Aorta (tissue), 5 donors: ENCODE results near the gene RASGRF2. TPM values are rescaled to one million over a fixed set of nuclear protein-coding genes. Genes with fewer than 3 reads are reported as not detected.

Experiments
- ATAC-seq: fragments of 200-7000 bp; cut with Tn5 transposase; one replicate; pipeline ENCODE4 v1.9.1; 2022; ENCODE audit warnings: moderate library complexity; ENCODE audit not compliant: low FRiP score
- DNase-seq, 2 donors: peaks; one replicate each; pipeline ENCODE4 v3.0.0-alpha.2; 2020
- H3K27ac ChIP-seq, 2 donors: one replicate each; pipeline ENCODE4 v1.5.1; 2013; ENCODE audit warnings: low read length in 2 of 2, mild to moderate bottlenecking in 2 of 2, moderate library complexity in 2 of 2, control low read depth in 1 of 2, inconsistent platforms in 1 of 2, low read depth in 1 of 2
- H3K27me3 ChIP-seq, 2 donors: one replicate each; pipeline ENCODE4 v1.6.1; 2013; ENCODE audit warnings: control low read depth in 1 of 2, low read length in 1 of 2, mild to moderate bottlenecking in 1 of 2, moderate library complexity in 1 of 2; ENCODE audit not compliant: insufficient read depth in 2 of 2, control insufficient read depth in 1 of 2
- H3K36me3 ChIP-seq, 2 donors: one replicate each; pipeline ENCODE4 v1.6.1; 2013; ENCODE audit warnings: control low read depth in 1 of 2, low read length in 1 of 2, mild to moderate bottlenecking in 1 of 2; ENCODE audit not compliant: insufficient read depth in 2 of 2, control insufficient read depth in 1 of 2
- H3K4me1 ChIP-seq, 2 donors: one replicate each; pipeline ENCODE4 v1.6.1; 2013; ENCODE audit warnings: low read length in 2 of 2, control low read depth in 1 of 2, mild to moderate bottlenecking in 1 of 2, moderate library complexity in 1 of 2; ENCODE audit not compliant: insufficient read depth in 2 of 2, control insufficient read depth in 1 of 2
- H3K4me3 ChIP-seq, 2 donors: one replicate each; pipeline ENCODE4 v1.5.1; 2013; ENCODE audit warnings: low read length in 2 of 2, control low read depth in 1 of 2, mild to moderate bottlenecking in 1 of 2
- H3K9me3 ChIP-seq: one replicate; pipeline ENCODE4 v1.6.1; 2013; ENCODE audit warnings: mild to moderate bottlenecking, low read length; ENCODE audit not compliant: control insufficient read depth
- WGBS, 2 donors: extraction: QIAGEN DNeasy Blood & Tissue Kit; methylation state at CpG; one replicate each; pipeline ENCODE4 v1.1.7; 2013; 5-methylcytosine and 5-hydroxymethylcytosine counted together
- intact Hi-C, 2 donors: fragments of 100-400 bp; cut with DNase I; formaldehyde crosslinking; loops; one replicate each; pipeline versions ENCODE4 v1.14.2 to v1.15.0; 2022
- polyA plus RNA-seq, 2 donors: library from polyadenylated mRNA; stranded (reverse); fragments of 200-250 nt; gene quantifications; one replicate each; pipeline ENCODE4 v1.2.3, GENCODE V29; 2013
- total RNA-seq, 2 donors: library from RNA; stranded (reverse); fragmentation: NEBNext Ultra II Directional; extraction: Animal tissue kit (Norgen Biotek cat#: 25700); gene quantifications; one replicate each; pipeline ENCODE4 v1.2.1, GENCODE V29; 2021
- donor health status: healthy with polysubstance abuse.
- donor health status: Bipolar disorder and iron deficiency.
- donor health status: DM: no; HTN: no; CAD: no.
- donor health status: DM: no; HTN: no; CAD: no.
- donor health status: DM: yes; HTN: yes; CAD: no.

The RASGRF2 gene
- total and polyA plus RNA-seq, 4 donors, result 2.3 to 17.4 (median 5.7) TPM

DNA sequence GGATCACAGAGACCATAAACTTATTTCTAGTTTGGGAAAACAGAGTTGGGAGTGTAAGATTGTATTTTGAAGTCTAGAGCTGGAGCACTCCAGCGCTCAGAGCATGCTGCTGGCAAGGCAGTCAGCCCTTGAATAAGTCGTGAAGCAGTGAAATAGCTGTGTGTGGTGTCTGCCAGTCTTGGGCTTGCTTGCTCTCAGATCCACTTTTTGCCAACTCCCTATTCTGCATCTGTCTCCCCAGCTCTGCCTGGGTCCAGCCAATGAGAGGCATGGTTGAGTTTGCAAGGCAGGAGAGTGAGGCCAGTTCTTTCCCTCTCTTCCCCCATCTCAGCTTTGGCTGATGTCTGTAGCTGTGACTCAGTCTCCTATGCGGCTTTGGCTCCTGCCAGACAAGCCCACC lies 23.3 kb upstream of the RASGRF2 start:
- Histone ChIP-seq H3K36me3 (no peaks in the 10 kb centered on the region), H3K9me3 (no peaks in the 10 kb centered on the region), H3K4me3 (no peak overlapping the region), H3K27me3 (no peaks in the 10 kb centered on the region), H3K27ac (no peak overlapping the region), H3K4me1 (no peaks in the 10 kb centered on the region)
- intact Hi-C loops, result no loop called here
- ATAC-seq (no peak), DNase-seq (no peak)
- WGBS, 2 donors, result 79 to 87% methylated on average over 3 of the region's 3 CpGs

DNA sequence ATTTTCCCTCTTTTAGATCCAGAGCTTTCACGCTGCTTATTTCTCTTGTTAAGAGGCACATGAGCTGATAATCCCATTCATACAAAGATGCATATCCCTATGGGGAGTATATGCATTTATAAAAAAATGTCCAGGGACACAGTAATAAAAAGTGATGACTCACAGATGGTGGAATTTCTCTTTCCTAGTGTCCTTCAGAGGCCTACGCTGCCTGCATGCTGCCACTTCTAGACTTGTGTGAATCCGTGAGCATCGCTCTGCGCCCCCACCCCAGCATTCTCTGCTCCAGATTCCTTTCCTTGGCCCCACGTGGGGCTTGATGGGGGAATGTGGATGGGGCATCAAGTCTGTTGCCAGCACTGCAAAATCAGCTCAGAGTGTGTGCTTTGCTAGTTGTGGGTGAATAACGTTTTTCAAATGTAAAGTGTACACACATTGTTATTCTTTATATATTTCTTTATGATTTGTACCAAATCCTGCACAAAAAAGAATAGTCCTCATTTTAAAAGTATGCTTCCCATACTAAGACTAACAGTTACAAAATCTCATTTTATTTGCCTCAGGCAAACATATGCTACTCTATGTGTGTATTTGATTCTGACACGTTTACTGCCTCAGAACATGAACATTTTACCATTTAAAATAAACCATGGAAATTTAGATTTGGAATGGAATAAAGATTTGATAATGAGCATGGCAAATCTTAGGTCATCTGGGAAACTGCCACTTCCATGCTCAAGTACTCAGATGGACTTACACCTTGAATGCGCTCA lies 22.4 kb upstream of the RASGRF2 start:
- ATAC-seq (no peak), DNase-seq (no peak)
- Histone ChIP-seq H3K9me3 (no peaks in the 10 kb centered on the region), H3K36me3 (no peaks in the 10 kb centered on the region), H3K4me1 (no peaks in the 10 kb centered on the region), H3K4me3 (no peak overlapping the region), H3K27me3 (no peaks in the 10 kb centered on the region), H3K27ac (no peak overlapping the region)
- intact Hi-C loops, result no loop called here
- WGBS, 2 donors, result 74 to 78% methylated on average over 9 of the region's 9 CpGs

GRCh38 chr5:80941496-80941895 lies 18.7 kb upstream of the RASGRF2 start:
- Histone ChIP-seq H3K36me3 (no peaks in the 10 kb centered on the region), H3K27ac (no peak overlapping the region), H3K27me3 (no peaks in the 10 kb centered on the region), H3K4me1 (no peaks in the 10 kb centered on the region), H3K4me3 (no peak overlapping the region), H3K9me3 (no peaks in the 10 kb centered on the region)
- intact Hi-C loops, result no loop called here
- ATAC-seq (no peak), DNase-seq (no peak)
- 88 to 91% methylated on average over 1 of the region's 1 CpG for WGBS, 2 donors

DNA sequence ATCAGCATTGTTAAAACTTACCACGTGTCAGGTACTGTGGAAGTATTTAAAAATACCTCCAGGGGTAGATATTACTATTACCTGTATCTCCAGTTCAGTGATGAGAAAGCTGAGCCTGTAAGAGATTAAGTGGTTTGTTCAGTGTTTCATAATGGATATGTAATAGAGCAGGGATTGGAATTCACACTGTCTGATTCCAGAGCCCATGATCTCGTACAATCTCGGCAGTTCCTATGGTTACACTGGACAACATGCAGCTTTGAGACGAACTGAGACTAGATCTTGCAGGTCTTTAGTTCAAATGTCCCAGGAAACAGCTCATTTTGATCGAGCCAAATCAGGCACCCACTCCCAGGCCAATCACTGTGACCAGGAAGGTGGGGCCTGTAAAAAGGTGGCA lies 8.8 kb upstream of the RASGRF2 start:
- H3K27me3 ChIP-seq, result no peaks in the 10 kb centered on the region
- H3K36me3 ChIP-seq, result no peaks in the 10 kb centered on the region
- H3K4me3 ChIP-seq, result no peak overlapping the region
- H3K4me1 ChIP-seq, result no peaks in the 10 kb centered on the region
- DNase-seq, result no peak
- H3K9me3 ChIP-seq, result no peaks in the 10 kb centered on the region
- WGBS, 2 donors, result 70 to 73% methylated on average over 5 of the region's 5 CpGs
- no peak for ATAC-seq
- H3K27ac ChIP-seq, result no peak overlapping the region
- intact Hi-C loops, result no loop called here

GRCh38 chr5:80953587-80953986 lies 6.6 kb upstream of the RASGRF2 start:
- DNase-seq (no peak), ATAC-seq (no peak)
- Histone ChIP-seq H3K27me3 (no peaks in the 10 kb centered on the region), H3K4me1 (no peaks in the 10 kb centered on the region), H3K4me3 (no peak overlapping the region), H3K9me3 (no peaks in the 10 kb centered on the region), H3K36me3 (no peaks in the 10 kb centered on the region), H3K27ac (no peak overlapping the region)
- 82 to 97% methylated on average over 5 of the region's 5 CpGs for WGBS, 2 donors
- intact Hi-C loops, result no loop called here

DNA sequence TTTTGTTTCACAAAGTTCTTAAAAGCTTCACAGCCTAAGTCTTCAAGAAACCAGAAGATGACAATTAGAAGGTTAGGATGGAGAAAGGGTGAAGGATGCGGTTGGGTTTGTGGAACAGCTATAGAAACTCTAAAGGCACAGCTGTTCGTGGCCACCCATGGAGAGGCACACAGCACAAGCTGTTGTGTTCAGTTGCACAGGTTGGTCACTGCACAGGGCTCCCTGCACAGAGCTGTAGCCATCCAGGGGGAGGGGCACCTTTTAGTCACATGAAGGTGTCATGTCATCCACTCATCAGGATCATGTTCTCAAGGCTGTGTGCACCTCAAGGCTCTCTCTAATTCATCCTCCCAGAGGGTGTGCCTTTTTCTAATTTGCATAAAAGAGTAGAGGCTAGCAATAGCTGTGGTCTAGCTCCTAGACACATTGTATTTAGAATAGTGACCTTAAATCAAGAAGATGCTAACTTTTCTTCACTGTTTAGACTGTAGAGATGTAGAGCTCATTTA lies 5.0 kb upstream of the RASGRF2 start:
- DNase-seq (no peak), ATAC-seq (no peak)
- 92 to 95% methylated on average over 2 of the region's 2 CpGs for WGBS, 2 donors
- Histone ChIP-seq H3K4me1 (no peaks in the 10 kb centered on the region), H3K27ac (no peak overlapping the region), H3K4me3 (no peak overlapping the region), H3K27me3 (no peaks in the 10 kb centered on the region), H3K9me3 (no peaks in the 10 kb centered on the region), H3K36me3 (no peaks in the 10 kb centered on the region)
- intact Hi-C loops, result no loop called here

GRCh38 chr5:80956272-80956671 lies 3.9 kb upstream of the RASGRF2 start:
- 34 to 46% methylated on average over 7 of the region's 7 CpGs for WGBS, 2 donors
- Histone ChIP-seq H3K27ac (no peak overlapping the region), H3K9me3 (no peaks in the 10 kb centered on the region), H3K4me1 (no peaks in the 10 kb centered on the region), H3K36me3 (no peaks in the 10 kb centered on the region), H3K27me3 (no peaks in the 10 kb centered on the region), H3K4me3 (peak overlapping the region in 1 of 2 donors; percentile 30)
- no peak for DNase-seq
- ATAC-seq, result no peak
- intact Hi-C loops, result no loop called here

DNA sequence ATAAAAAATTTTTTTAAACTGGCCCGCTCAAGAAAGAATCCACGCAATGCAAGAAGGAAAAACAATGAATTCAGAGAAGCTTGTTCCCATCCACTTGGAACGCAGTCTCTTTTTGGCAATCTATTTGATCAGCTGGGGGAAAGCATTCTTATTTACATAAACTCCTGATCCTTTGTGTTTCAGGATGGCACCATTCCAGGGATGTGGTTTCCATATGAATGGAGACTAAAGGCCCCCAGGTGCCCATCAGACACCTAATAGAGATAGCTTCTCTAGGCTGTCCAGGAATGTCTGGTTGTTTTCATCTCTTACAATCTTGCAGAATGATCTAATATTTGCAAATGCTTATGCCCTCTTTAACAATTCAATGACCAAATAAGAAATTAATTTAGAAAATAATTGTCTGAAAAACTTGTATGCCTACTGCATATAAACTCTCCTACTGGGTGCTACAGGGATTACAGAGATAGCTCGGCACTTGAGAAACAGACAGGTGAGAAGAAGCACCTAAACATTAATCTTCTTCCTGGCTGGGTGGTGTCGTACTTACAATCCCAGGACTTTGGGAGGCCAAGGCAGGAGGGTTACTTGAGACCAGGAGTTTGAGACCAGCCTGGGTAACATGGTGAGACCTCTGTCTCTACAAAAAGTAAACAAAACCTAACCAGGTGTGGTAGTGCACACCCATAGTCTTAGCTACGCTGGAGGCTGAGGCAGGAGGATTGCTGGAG lies 3.0 kb upstream of the RASGRF2 start:
- H3K4me3 ChIP-seq, result no peak overlapping the region
- no peaks in the 10 kb centered on the region for H3K27me3 ChIP-seq
- no peaks in the 10 kb centered on the region for H3K36me3 ChIP-seq
- 68 to 76% methylated on average over 6 of the region's 6 CpGs for WGBS, 2 donors
- H3K9me3 ChIP-seq, result no peaks in the 10 kb centered on the region
- intact Hi-C loops, result no loop called here
- ATAC-seq, result no peak
- no peak for DNase-seq
- H3K4me1 ChIP-seq, result no peaks in the 10 kb centered on the region
- H3K27ac ChIP-seq, result no peak overlapping the region

DNA sequence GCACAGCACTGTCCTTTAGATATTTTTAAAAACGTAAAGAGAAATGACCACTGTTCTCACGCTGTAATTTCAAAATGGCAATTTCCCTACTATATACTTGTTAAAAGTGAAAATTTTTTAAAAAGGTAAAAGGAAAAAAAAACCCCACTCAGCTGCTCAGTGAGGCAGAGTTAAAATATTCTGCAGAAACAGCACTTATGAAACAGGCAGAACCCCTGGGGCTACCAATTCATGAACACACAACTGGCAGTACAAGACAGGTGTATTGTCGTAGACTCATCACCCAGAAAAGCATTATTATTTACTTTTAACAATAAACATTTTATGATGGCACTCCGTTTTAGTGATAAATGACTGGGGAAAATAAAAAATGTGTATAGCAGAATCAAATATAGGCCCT lies 1.5 kb upstream of the RASGRF2 start:
- no peaks in the 10 kb centered on the region for H3K36me3 ChIP-seq
- intact Hi-C loops, result no loop called here
- ATAC-seq (no peak), DNase-seq (no peak)
- H3K9me3 ChIP-seq, result no peaks in the 10 kb centered on the region
- H3K4me1 ChIP-seq, result no peaks in the 10 kb centered on the region
- H3K4me3 ChIP-seq, result no peak overlapping the region
- WGBS, 2 donors, result 76 to 87% methylated on average over 4 of the region's 4 CpGs
- no peak overlapping the region for H3K27ac ChIP-seq
- H3K27me3 ChIP-seq, result no peaks in the 10 kb centered on the region
